KMS-11 (cell line): Measurements from ENCODE around the gene SRRM2.

Experiments
- H2AFZ ChIP-seq: fragments of 200-600 bp; sonication (generic); 2 replicates; pipeline ENCODE4 v1.6.1; 2016; ENCODE audit warnings: antibody characterized with exemption, mixed run types, low read depth
- H3K27ac ChIP-seq: fragments of 200-600 bp; sonication (generic); 2 replicates; pipeline ENCODE4 v1.6.1; 2016; ENCODE audit warnings: mild to moderate bottlenecking, mixed run types
- H3K27me3 ChIP-seq: fragments of 200-600 bp; sonication (generic); 2 replicates; pipeline ENCODE4 v1.6.1; 2017; ENCODE audit warnings: mild to moderate bottlenecking, low read depth, mixed run types, moderate library complexity; ENCODE audit not compliant: insufficient read depth
- H3K36me3 ChIP-seq: fragments of 200-600 bp; sonication (generic); 2 replicates; pipeline ENCODE4 v1.6.1; 2017; ENCODE audit warnings: mild to moderate bottlenecking, mixed run types; ENCODE audit not compliant: insufficient read depth
- H3K4me1 ChIP-seq: fragments of 200-600 bp; sonication (generic); 2 replicates; pipeline ENCODE4 v1.6.1; 2016; ENCODE audit warnings: mild to moderate bottlenecking, low read depth, mixed run types; ENCODE audit not compliant: poor library complexity, severe bottlenecking
- H3K4me2 ChIP-seq: fragments of 200-600 bp; sonication (generic); 2 replicates; pipeline ENCODE4 v1.7.0; 2016; ENCODE audit warnings: mild to moderate bottlenecking, mixed run types
- H3K4me3 ChIP-seq: fragments of 200-600 bp; sonication (generic); IDR thresholded peaks from 2 replicates; pipeline ENCODE4 v1.6.1; 2017; ENCODE audit warnings: low read depth, low read length, mixed read lengths; ENCODE audit not compliant: insufficient read depth
- H3K79me2 ChIP-seq: fragments of 200-600 bp; sonication (generic); 2 replicates; pipeline ENCODE4 v1.6.1; 2016; ENCODE audit warnings: low read depth, mixed run types; ENCODE audit not compliant: insufficient read depth
- H3K9ac ChIP-seq: fragments of 200-600 bp; sonication (generic); 2 replicates; pipeline ENCODE4 v1.6.1; 2016; ENCODE audit warnings: mild to moderate bottlenecking, mixed run types
- H4K20me1 ChIP-seq: fragments of 200-600 bp; sonication (generic); 2 replicates; pipeline ENCODE4 v1.6.1; 2016; ENCODE audit warnings: mild to moderate bottlenecking, mixed run types; ENCODE audit not compliant: insufficient read depth
- CTCF ChIP-seq: fragments of 200-600 bp; sonication (generic); conservative IDR thresholded peaks from 2 replicates; pipeline ENCODE4 v1.6.1; 2017; ENCODE audit warnings: low read depth, mild to moderate bottlenecking, antibody characterized with exemption, low read length, moderate library complexity, mixed read lengths

The SRRM2 gene

DNA sequence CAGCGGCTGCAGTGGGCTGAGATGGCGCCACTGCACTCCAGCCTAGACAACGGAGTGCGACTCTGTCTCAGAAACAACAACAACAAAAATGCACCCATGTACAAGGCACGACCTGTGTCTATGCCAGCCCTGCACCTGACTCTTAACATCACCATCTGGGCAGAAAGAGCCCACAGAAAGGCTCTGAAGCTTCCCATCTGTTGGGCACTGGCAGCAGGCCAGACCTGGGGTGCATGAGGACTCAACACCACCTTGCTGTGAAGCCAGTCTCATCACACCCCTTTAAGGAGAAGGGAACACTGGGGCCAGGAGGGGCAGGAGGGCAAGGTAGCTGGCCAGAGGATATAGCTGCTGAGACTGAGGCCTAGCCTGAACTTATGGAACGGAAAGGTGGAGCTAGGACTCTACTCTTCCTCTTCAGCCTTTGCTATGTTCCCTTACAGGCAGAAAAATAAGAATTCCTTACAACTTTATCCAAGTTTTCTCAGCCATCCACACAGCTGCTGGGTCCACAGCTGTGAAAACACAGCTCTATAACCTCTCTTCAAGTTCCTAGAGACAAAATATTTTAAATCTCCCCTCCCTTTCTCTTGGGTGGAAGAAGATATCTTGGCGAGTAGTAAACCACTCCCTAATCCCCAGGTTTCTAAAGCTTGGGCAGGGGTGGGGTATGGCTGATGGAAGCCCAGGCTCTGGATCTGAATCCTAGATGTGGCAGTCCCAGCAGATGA, 21.9 kb downstream of the SRRM2 start:
- H3K9ac ChIP-seq, result no peak overlapping the region
- peaks cover 36% of the 10 kb centered on the region for H3K4me1 ChIP-seq
- H3K4me3 ChIP-seq, result no peak overlapping the region
- H3K36me3 ChIP-seq, result peaks cover 1% of the 10 kb centered on the region; the same call in 1 of the 2 replicates
- no peak overlapping the region; the same call in 1 of the 2 replicates for H3K27ac ChIP-seq
- peaks cover 27% of the 10 kb centered on the region for H3K79me2 ChIP-seq
- H2AFZ ChIP-seq, result no peak overlapping the region
- TF ChIP-seq CTCF, result no peak
- H3K27me3 ChIP-seq, result no peaks in the 10 kb centered on the region
- H4K20me1 ChIP-seq, result no peaks in the 10 kb centered on the region
- peak overlapping the region; percentile 7; the same call in 1 of the 2 replicates for H3K4me2 ChIP-seq

- H3K9ac ChIP-seq, result no peak overlapping the region
- H3K4me2 ChIP-seq, result peak overlapping the region; percentile 98; the same call in 1 of the 2 replicates
- H3K79me2 ChIP-seq, result peaks cover 27% of the 10 kb centered on the region
- no peak overlapping the region for H3K27ac ChIP-seq
- no peak for TF ChIP-seq CTCF
- peaks cover 36% of the 10 kb centered on the region for H3K4me1 ChIP-seq
- no peak overlapping the region for H3K4me3 ChIP-seq
- no peaks in the 10 kb centered on the region for H4K20me1 ChIP-seq
- H2AFZ ChIP-seq, result no peak overlapping the region
- no peaks in the 10 kb centered on the region for H3K36me3 ChIP-seq
- no peaks in the 10 kb centered on the region for H3K27me3 ChIP-seq
Observed at GRCh38 chr16:2775131-2775716, 22.8 kb downstream of the SRRM2 start.

- no peaks in the 10 kb centered on the region for H3K36me3 ChIP-seq
- peaks cover 27% of the 10 kb centered on the region for H3K79me2 ChIP-seq
- no peaks in the 10 kb centered on the region for H3K27me3 ChIP-seq
- H3K4me1 ChIP-seq, result peaks cover 36% of the 10 kb centered on the region
- H4K20me1 ChIP-seq, result no peaks in the 10 kb centered on the region
- no peak overlapping the region for H3K27ac ChIP-seq
- no peak for TF ChIP-seq CTCF
- no peak overlapping the region for H3K4me3 ChIP-seq
- H3K9ac ChIP-seq, result peak overlapping the region; percentile 57; the same call in 1 of the 2 replicates
- H2AFZ ChIP-seq, result peak overlapping the region; percentile 67; the same call in 1 of the 2 replicates
- peak overlapping the region; percentile 98 for H3K4me2 ChIP-seq
Observed at GRCh38 chr16:2775765-2776499, 23.5 kb downstream of the SRRM2 start.

DNA sequence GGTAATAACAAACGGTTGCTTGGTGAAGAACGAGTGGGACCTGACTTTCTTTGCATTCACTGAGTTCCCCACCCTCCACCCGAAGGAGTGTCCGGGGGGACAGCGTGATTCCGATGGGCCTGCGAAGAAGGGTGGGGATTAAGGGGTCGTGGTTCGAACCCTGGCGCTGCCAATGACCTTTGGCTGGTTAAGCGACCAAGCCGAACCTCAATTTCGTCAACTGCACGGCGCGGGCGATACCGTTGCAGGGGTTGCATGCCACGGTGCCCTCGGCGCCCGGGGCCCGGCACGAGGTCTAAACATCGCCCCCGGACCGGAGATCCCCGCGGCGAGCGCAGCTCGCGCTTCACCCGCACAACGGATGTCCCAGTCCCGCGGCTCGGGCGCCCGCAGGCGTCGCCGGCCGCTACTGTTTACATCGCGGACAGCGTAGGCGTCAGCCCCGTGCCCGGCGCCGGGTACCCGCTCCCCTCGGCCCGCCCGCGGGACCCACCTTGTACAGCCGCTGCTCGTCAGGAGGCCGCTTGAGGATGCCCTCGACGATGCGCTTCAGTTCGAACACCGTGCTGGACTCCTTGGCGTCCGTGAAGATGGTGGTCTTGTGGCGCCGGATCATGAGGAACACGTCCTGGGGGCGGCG, 24.2 kb downstream of the SRRM2 start:
- Histone ChIP-seq H3K27ac (no peak overlapping the region), H4K20me1 (no peaks in the 10 kb centered on the region)

More for the DNA sequence above, 24.2 kb downstream of the SRRM2 start:
- no peak for TF ChIP-seq CTCF
- Histone ChIP-seq H2AFZ (peak overlapping the region; percentile 67), H3K9ac (peak overlapping the region; percentile 57; the same call in 1 of the 2 replicates), H3K27me3 (no peaks in the 10 kb centered on the region), H3K36me3 (no peaks in the 10 kb centered on the region), H3K4me2 (peak overlapping the region; percentile 98), H3K4me1 (peaks cover 36% of the 10 kb centered on the region), H3K4me3 (no peak overlapping the region), H3K79me2 (peaks cover 27% of the 10 kb centered on the region)
